ENCODE data around the gene PCNP. TPM values are rescaled to one million over a fixed set of nuclear protein-coding genes. Genes with fewer than 3 reads are reported as not detected.
"Not testable (repeated sequence)": the region's sequence is repeated elsewhere in the genome, so short reads cannot be mapped to it uniquely, and the experiment has no call there.

The PCNP gene
- total RNA-seq, 1 donor from 2014 or later, result 137 TPM

DNA sequence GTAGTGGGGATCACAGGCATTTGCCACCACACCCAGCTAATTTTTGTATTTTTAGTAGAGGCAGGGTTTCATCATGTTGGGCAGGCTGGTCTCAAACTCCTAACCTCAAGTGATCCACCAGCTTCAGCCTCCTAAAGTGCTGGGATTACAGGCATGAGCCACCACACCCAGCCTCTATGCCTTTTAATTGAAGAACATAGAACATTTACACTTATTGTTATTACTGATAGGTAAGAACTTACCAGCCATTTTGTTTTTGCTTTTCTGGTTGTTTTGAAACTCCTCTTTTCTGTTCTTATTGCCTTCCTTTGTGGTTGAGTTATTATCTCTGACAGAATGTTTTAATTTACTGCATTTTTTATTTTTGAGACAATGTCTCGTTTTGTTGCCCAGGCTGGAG, 29.2 kb downstream of the PCNP start:
- no peak overlapping the region for H3K4me3 ChIP-seq
- DNase-seq, result no peak
- TF ChIP-seq, protein P1, sequence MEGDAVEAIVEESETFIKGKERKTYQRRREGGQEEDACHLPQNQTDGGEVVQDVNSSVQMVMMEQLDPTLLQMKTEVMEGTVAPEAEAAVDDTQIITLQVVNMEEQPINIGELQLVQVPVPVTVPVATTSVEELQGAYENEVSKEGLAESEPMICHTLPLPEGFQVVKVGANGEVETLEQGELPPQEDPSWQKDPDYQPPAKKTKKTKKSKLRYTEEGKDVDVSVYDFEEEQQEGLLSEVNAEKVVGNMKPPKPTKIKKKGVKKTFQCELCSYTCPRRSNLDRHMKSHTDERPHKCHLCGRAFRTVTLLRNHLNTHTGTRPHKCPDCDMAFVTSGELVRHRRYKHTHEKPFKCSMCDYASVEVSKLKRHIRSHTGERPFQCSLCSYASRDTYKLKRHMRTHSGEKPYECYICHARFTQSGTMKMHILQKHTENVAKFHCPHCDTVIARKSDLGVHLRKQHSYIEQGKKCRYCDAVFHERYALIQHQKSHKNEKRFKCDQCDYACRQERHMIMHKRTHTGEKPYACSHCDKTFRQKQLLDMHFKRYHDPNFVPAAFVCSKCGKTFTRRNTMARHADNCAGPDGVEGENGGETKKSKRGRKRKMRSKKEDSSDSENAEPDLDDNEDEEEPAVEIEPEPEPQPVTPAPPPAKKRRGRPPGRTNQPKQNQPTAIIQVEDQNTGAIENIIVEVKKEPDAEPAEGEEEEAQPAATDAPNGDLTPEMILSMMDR (IDR thresholded peaks at IDR 0.05), result no peak
- no peak for ATAC-seq
- no peaks in the 10 kb centered on the region for H3K36me3 ChIP-seq
- intact Hi-C loops (cut with DNase I), result no loop called here
- H3K9me3 ChIP-seq, result no peaks in the 10 kb centered on the region
- no peaks in the 10 kb centered on the region for H3K27me3 ChIP-seq (ENCODE audit: low read depth)
- no peak overlapping the region for H3K27ac ChIP-seq
- H3K4me1 ChIP-seq, result no peaks in the 10 kb centered on the region

DNA sequence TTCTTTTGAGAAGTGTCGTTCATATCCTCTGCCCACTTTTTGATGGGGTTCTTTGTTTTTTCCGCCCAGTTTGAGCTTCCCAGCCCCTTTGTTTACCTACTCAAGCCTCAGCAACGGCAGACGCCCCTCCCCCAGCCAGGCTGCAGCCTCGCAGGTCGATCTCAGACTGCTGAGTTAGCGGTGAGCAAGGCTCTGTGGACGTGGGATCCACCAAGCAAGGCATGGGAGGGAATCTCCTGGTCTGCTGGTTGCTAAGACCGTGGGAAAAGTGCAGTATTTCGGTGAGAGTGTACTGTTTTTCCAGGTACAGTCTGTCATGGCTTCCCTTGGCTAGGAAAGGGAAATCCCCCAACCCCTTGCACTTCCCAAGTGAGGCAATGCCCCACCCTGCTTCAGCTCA, 31.4 kb downstream of the PCNP start:
- not testable (repeated sequence) for DNase-seq, ATAC-seq

DNA sequence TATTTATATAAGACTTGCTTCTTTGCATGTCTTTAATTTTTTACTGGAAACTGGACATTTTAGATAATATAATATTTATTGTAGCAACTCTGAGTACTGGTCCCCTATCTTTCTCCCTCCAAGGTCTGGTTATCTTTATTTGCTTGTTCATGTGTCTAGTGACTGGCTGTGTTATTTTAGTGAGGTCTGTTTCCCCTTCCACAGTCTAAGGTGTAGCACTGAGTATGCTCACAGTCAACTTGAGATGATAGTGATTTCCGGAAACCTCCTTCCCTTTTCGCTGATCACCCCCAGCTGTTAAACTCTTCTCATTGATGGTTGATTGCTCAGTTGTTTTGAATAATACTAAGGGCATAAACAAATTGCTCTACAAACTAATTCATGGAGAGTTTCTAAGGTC, 37.0 kb downstream of the PCNP start:
- Histone ChIP-seq H3K27ac (no peak overlapping the region), H3K36me3 (no peaks in the 10 kb centered on the region), H3K4me3 (no peak overlapping the region), H3K4me1 (no peaks in the 10 kb centered on the region), H3K27me3 (ENCODE audit: low read depth) (no peaks in the 10 kb centered on the region), H3K9me3 (no peaks in the 10 kb centered on the region)
- ATAC-seq (no peak), DNase-seq (no peak)
- TF ChIP-seq, protein P1 (IDR thresholded peaks at IDR 0.05), result no peak
- intact Hi-C loops (cut with DNase I), result no loop called here

More for the DNA sequence above, 31.4 kb downstream of the PCNP start:
- H3K4me3 ChIP-seq; H3K36me3 ChIP-seq; H3K4me1 ChIP-seq; H3K9me3 ChIP-seq; intact Hi-C loops (cut with DNase I); H3K27me3 ChIP-seq (ENCODE audit: low read depth); H3K27ac ChIP-seq: not testable (repeated sequence)

DNA sequence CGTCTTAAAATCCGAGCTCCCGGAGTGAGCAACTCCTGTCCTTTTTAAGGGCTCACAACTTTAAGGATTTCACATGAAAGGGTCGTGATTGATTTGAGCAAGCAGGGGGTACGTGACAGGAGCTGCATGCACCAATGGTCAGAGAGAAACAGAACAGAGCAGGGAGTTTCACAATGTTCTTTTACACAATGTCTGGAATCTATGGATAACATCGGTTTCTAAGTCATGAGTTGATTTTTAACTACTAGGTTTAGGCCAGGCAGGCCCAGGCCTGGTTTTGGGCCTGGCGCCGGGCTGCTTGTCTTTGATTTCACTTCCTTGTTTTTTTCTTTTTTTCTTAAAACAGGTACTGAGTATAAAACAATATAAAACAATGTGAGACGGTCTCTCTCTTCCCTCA, 39.0 kb downstream of the PCNP start:
- H3K27me3 ChIP-seq (ENCODE audit: low read depth); H3K4me1 ChIP-seq; H3K4me3 ChIP-seq; DNase-seq; H3K36me3 ChIP-seq; H3K27ac ChIP-seq; ATAC-seq; H3K9me3 ChIP-seq; intact Hi-C loops (cut with DNase I): not testable (repeated sequence)

DNA sequence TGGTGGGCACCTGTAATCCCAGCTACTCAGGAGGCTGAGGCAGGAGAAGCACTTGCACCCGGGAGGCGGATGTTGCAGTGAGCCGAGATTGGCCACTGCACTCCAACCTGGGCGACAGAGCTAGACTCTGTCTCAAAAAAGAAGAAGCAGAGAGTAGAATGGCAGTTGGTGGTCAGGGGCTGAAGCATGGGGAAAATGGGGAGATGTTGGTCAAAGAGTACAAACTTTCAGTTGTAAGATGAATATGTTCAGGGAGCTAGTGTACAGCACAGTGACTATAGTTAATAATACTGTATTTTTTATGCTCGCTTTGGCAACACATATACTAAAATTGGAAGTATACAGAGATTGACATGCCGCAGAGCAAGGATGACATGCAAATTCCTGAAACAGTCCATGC, 41.5 kb downstream of the PCNP start:
- intact Hi-C loops (cut with DNase I), result no loop called here
- TF ChIP-seq, protein P1 (IDR thresholded peaks at IDR 0.05), result no peak
- no peak for DNase-seq

DNA sequence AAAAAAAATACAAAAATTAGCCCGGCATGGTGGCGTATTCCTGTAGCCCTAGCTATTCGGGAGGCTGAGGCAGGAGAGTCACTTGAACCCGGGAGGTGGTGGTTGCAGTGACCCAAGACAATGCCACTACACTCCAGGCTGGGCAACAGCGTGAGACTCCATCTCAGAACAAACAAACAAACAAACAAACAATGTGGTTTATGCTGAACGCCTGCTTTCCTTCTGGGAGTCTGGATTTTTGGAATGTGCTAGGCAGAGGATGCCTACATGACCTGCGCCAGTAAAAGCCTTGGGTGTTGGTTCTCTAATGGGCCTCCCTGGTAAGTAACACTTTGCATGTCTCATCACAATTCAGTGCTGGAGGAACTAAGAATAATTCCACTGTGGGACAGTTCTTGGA, 43.5 kb downstream of the PCNP start:
- Histone ChIP-seq H3K27me3 (ENCODE audit: low read depth) (no peaks in the 10 kb centered on the region), H3K4me3 (no peak overlapping the region), H3K4me1 (no peaks in the 10 kb centered on the region), H3K36me3 (no peaks in the 10 kb centered on the region), H3K27ac (no peak overlapping the region), H3K9me3 (no peaks in the 10 kb centered on the region)
- TF ChIP-seq, protein P1 (IDR thresholded peaks at IDR 0.05), result no peak
- ATAC-seq, result no peak
- intact Hi-C loops (cut with DNase I), result no loop called here
- DNase-seq, result no peak

More for the DNA sequence above, 41.5 kb downstream of the PCNP start:
- Histone ChIP-seq H3K27me3 (ENCODE audit: low read depth) (no peaks in the 10 kb centered on the region), H3K4me1 (no peaks in the 10 kb centered on the region), H3K36me3 (no peaks in the 10 kb centered on the region), H3K9me3 (no peaks in the 10 kb centered on the region), H3K27ac (no peak overlapping the region), H3K4me3 (no peak overlapping the region)
- no peak for ATAC-seq

DNA sequence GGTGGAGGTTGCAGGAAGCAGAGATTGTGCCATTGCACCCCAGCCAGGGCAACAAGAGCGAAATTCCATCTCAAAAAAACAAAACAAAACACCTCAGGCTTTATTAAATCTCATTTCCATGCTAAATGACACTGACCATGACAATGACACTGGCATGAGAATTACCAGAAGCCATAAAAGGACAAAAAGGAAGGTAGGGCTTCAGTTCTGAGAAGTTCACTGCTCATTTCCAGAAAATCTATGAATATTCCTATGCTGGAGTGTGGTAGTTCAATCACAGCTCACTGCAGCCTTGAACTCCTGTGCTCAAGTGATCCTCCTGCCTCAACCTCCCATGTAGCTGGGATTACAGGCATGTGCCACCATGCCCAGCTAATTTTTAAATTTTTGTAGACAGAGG, 44.7 kb downstream of the PCNP start:
- Histone ChIP-seq H3K27me3 (ENCODE audit: low read depth) (no peaks in the 10 kb centered on the region), H3K36me3 (no peaks in the 10 kb centered on the region), H3K4me3 (no peak overlapping the region), H3K4me1 (no peaks in the 10 kb centered on the region), H3K9me3 (no peaks in the 10 kb centered on the region), H3K27ac (no peak overlapping the region)
- intact Hi-C loops (cut with DNase I), result no loop called here
- no peak for DNase-seq
- TF ChIP-seq, protein P1 (IDR thresholded peaks at IDR 0.05), result no peak
- ATAC-seq, result no peak

Data from lower lobe of right lung (tissue), 2 donors.